Breast epithelium (tissue), 4 donors: Measurements from ENCODE around the gene RDH16. TPM values are rescaled to one million over a fixed set of nuclear protein-coding genes. Genes with fewer than 3 reads are reported as not detected.

Experiments used
- DNase-seq, 2 donors: peaks; one replicate each; pipeline ENCODE4 v3.0.0-alpha.2; 2019; ENCODE audit warnings: low spot score in 2 of 2
- H3K27ac ChIP-seq, 2 donors: fragments of 200-600 bp; sonication (generic) in 1 of 2; one replicate each; pipeline ENCODE4 v1.5.1; 2016 to 2019; ENCODE audit warnings: mild to moderate bottlenecking in 1 of 2
- H3K27me3 ChIP-seq, 2 donors: fragments of 200-600 bp; sonication (generic) in 1 of 2; one replicate each; pipeline versions ENCODE4 v1.5.1 to v1.6.0; 2017 to 2019; ENCODE audit warnings: control low read depth in 1 of 2, mild to moderate bottlenecking in 1 of 2
- H3K36me3 ChIP-seq: fragments of 200-600 bp; one replicate; pipeline ENCODE4 v1.5.1; 2019
- H3K4me1 ChIP-seq, 2 donors: fragments of 200-600 bp; sonication (generic); one replicate each; pipeline ENCODE4 v1.5.1; 2016 to 2019; ENCODE audit warnings: control low read depth in 1 of 2
- H3K4me3 ChIP-seq, 3 donors: fragments of 200-600 bp; sonication (generic); 1 replicate in 2 of 3; 2 replicates in 1 of 3; pipeline ENCODE4 v1.5.1; 2016 to 2019; ENCODE audit warnings: mild to moderate bottlenecking in 3 of 3, moderate library complexity in 2 of 3
- H3K9me3 ChIP-seq, 2 donors: fragments of 200-600 bp; sonication (generic) in 1 of 2; one replicate each; pipeline ENCODE4 v1.5.1; 2016 to 2019; ENCODE audit warnings: control low read depth in 1 of 2
- POLR2A ChIP-seq: fragments of 450-650 bp; IDR thresholded peaks from one replicate; pipeline ENCODE4 v1.6.1; 2016; ENCODE audit warnings: antibody characterized with exemption, mild to moderate bottlenecking, moderate library complexity
- POLR2AphosphoS5 ChIP-seq, 3 donors: sonication (generic); formaldehyde crosslinking; IDR thresholded peaks; one replicate each; pipeline ENCODE4 v1.6.1; 2017; ENCODE audit warnings: antibody characterized with exemption in 3 of 3
- intact Hi-C: fragments of 100-400 bp; cut with DNase I; formaldehyde crosslinking; loops from one replicate; pipeline ENCODE4 v1.15.1; 2023; ENCODE audit warnings: low total_unique reads
- total RNA-seq, 3 donors: library from RNA; depleted of rRNA; stranded (reverse); fragments of >200 nt; gene quantifications; one replicate each; pipeline ENCODE4 v1.1.0, GENCODE V29; 2016
- TF ChIP-seq, protein P1 (sequence below), 3 donors: fragments of 450-650 bp; IDR thresholded peaks; one replicate each; pipeline ENCODE4 v1.5.1; 2016 to 2017; ENCODE audit warnings: antibody characterized with exemption in 3 of 3, mild to moderate bottlenecking in 3 of 3, moderate library complexity in 3 of 3

The RDH16 gene
- total RNA-seq, 3 donors from 2014 or later: 0.48 to 1.3 (median 0.59) TPM

DNA sequence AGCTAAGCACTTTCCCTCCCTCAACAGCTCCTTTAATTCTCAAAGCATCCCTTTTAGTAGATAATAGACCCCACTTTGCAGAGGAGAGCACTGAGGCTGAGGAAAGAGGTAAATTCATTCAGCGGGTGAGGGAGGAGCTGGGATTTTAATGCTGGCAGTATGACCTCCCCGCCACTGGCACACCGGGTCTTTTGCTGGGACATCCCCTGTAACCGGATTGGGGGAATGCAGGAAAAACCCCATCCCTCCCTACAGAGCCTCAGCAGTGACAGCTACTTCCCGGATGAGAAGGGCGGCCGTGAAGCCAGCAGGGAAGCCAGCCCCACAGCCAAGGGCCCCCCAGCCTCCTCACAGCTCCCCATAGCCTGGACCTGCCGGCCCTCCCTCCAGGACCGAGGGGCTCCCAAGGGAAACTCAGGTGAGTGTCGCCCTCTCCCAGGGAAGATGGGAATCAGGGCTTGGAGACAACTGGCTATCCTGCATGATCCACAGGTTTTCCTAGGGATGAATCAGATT is 36.9 kb upstream of the RDH16 start:
- Histone ChIP-seq H3K4me1 (no peaks in the 10 kb centered on the region), H3K9me3 (no peaks in the 10 kb centered on the region), H3K27me3 (no peaks in the 10 kb centered on the region), H3K36me3 (no peaks in the 10 kb centered on the region), H3K27ac (peak overlapping the region in 1 of 2 donors; percentile 19), H3K4me3 (no peak overlapping the region)
- intact Hi-C loops: loop anchor here (10.0 kb wide), 1 partner anchor 239 kb away; the partner anchor contains the start of gene PRIM1
- no peak for DNase-seq
- no peak for TF ChIP-seq POLR2AphosphoS5 (IDR thresholded peaks at IDR 0.05)
- TF ChIP-seq, protein P1, sequence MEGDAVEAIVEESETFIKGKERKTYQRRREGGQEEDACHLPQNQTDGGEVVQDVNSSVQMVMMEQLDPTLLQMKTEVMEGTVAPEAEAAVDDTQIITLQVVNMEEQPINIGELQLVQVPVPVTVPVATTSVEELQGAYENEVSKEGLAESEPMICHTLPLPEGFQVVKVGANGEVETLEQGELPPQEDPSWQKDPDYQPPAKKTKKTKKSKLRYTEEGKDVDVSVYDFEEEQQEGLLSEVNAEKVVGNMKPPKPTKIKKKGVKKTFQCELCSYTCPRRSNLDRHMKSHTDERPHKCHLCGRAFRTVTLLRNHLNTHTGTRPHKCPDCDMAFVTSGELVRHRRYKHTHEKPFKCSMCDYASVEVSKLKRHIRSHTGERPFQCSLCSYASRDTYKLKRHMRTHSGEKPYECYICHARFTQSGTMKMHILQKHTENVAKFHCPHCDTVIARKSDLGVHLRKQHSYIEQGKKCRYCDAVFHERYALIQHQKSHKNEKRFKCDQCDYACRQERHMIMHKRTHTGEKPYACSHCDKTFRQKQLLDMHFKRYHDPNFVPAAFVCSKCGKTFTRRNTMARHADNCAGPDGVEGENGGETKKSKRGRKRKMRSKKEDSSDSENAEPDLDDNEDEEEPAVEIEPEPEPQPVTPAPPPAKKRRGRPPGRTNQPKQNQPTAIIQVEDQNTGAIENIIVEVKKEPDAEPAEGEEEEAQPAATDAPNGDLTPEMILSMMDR (IDR thresholded peaks at IDR 0.05): no peak
- no peak for TF ChIP-seq POLR2A

DNA sequence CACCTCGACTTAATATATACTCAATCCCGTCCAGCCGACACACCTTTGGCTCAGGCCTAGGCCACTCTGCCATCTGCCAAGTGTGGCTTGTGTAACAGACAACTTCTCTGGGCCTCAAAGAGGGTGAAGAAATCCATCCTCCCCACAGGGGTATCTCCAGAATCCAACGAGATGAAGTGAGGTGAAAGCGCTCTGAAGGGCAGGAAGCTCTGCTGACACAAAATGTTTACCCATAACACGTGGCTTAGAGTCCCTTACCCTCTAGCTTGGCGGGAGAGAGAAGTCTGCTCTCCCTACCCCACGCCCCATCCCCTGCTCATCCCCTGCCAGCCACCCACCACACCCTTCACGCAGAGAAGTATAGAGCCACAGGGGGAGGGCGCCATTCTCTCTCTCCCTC is 35.9 kb upstream of the RDH16 start:
- H3K27me3 ChIP-seq: no peaks in the 10 kb centered on the region
- no peak overlapping the region for H3K27ac ChIP-seq
- no peak for DNase-seq
- H3K36me3 ChIP-seq: no peaks in the 10 kb centered on the region
- H3K9me3 ChIP-seq: no peaks in the 10 kb centered on the region
- no peak overlapping the region for H3K4me3 ChIP-seq
- no peaks in the 10 kb centered on the region for H3K4me1 ChIP-seq
- TF ChIP-seq POLR2AphosphoS5 (IDR thresholded peaks at IDR 0.05) (no peak), POLR2A (no peak)
- TF ChIP-seq, protein P1 (IDR thresholded peaks at IDR 0.05): no peak
- intact Hi-C loops: loop anchor here (10.0 kb wide), 1 partner anchor 239 kb away; the partner anchor contains the start of gene PRIM1

DNA sequence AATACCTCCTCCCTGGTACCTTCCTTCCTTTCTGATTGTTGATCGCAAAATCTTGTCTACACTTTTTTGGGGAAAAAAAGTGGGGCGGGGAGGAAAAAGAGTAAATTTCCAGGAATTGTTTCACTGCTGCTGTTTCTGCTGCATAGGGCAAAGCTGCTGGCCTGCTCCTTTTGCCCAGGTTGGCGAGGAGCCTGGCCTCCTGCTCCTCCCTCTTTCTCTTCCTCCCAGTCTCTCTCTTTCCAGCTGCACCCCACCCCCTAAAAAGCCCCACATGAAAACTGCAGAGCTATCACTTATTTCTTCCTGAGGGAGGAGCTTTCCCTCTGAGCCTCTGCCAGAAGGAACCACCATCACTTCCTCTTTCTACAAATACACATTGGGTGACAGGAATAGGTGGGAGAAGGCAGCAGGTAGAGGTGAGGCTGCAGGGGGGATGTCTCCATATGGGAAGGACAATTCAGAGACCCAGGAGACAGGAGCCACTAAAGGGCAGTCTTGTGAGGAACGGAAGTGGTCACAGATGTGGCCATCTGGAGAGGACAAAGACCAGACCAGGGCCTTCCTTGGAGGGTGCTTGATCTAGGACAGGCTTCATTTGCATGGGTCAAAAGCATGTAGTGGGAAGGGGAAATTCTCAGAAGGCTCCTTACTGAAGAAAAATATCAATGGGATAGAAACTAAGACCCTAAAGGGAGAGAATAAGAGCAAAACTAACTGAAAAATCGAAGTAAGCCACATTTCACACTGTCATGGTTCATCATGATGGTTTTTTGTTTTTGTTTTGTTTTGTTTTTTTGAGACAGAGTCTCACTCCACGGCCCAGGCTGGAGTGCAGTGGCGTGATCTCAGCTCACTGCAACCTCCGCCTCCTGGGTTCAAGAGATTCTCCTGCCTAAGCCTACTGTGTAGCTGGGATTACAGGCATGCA is 34.2 kb upstream of the RDH16 start:
- Histone ChIP-seq H3K9me3 (no peaks in the 10 kb centered on the region), H3K4me3 (no peak overlapping the region), H3K36me3 (no peaks in the 10 kb centered on the region), H3K4me1 (no peaks in the 10 kb centered on the region), H3K27me3 (no peaks in the 10 kb centered on the region), H3K27ac (peak overlapping the region in 1 of 2 donors; percentile 25)
- DNase-seq: no peak
- TF ChIP-seq POLR2A (no peak), POLR2AphosphoS5 (IDR thresholded peaks at IDR 0.05) (no peak)
- TF ChIP-seq, protein P1 (IDR thresholded peaks at IDR 0.05): no peak
- intact Hi-C loops: loop anchor here (10.0 kb wide), 1 partner anchor 237 kb away; the partner anchor contains the start of gene PRIM1

DNA sequence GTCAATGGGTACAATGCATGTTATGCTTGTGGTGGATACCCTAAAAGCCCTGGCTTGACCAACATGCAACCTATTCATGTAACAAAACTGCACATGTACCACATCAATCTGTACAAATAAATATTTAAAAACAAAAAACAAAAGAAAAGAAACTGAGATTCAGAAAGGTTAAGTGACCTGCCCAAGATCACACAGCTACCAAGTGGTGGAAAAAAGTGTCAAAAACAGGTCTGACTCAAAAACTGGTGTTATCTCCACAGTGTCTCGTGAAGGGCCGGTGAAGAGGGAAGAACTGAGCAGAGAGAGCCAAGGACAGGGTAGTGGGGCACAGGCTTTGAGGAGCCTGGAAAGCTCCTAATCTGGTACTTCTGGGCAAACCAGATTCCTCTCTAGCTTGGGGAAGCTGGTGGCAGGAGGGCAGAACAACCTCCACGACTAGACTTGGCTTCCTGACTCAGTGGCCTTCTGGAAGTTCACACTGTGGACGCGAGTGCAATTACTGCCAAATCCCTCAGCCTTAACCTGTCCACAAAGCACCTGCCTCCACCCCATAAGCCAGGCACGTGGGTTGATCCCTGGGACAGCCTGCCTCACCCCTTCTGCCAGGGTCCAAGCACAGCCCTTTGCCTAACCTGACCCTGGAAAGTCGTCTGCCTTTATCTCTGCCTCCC is 33.4 kb upstream of the RDH16 start:
- no peaks in the 10 kb centered on the region for H3K9me3 ChIP-seq
- no peaks in the 10 kb centered on the region for H3K27me3 ChIP-seq
- H3K4me1 ChIP-seq: peaks cover 0 to 6% of the 10 kb centered on the region in 2 donors
- intact Hi-C loops: loop anchor here (10.0 kb wide), 1 partner anchor 236 kb away; the partner anchor contains the start of gene PRIM1
- no peak for DNase-seq
- H3K4me3 ChIP-seq: no peak overlapping the region
- no peaks in the 10 kb centered on the region for H3K36me3 ChIP-seq
- TF ChIP-seq POLR2AphosphoS5 (IDR thresholded peaks at IDR 0.05): no peak
- no peak for TF ChIP-seq POLR2A
- TF ChIP-seq, protein P1 (IDR thresholded peaks at IDR 0.05): no peak
- H3K27ac ChIP-seq: no peak overlapping the region
